GM19351 (cell line): ENCODE data around the gene TIMM22.
"Not testable (repeated sequence)": the region's sequence is repeated elsewhere in the genome, so short reads cannot be mapped to it uniquely, and the experiment has no call there.

ENCODE experiments used
- ATAC-seq: cut with Tn5 transposase; IDR thresholded peaks from one replicate; pipeline ENCODE4 v1.9.1; 2021; ENCODE audit warnings: mild to moderate bottlenecking, moderate library complexity; ENCODE audit not compliant: unreplicated experiment

TIMM22 gene

GRCh38 chr17:971861-972260 lies 25.1 kb upstream of the TIMM22 start:
- not testable (repeated sequence) for ATAC-seq

GRCh38 chr17:973053-973452 lies 23.9 kb upstream of the TIMM22 start:
- ATAC-seq, result no peak

- ATAC-seq, result not testable (repeated sequence)
These were observed 22.2 kb upstream of the TIMM22 start for GRCh38 chr17:974778-975177.

GRCh38 chr17:975371-975915 lies 21.5 kb upstream of the TIMM22 start:
- no peak for ATAC-seq

GRCh38 chr17:976312-976711 lies 20.6 kb upstream of the TIMM22 start:
- no peak for ATAC-seq

GRCh38 chr17:977166-977565 lies 19.8 kb upstream of the TIMM22 start:
- ATAC-seq, result no peak

GRCh38 chr17:978103-979093 lies 18.5 kb upstream of the TIMM22 start:
- no peak for ATAC-seq

GRCh38 chr17:979212-979538 lies 17.8 kb upstream of the TIMM22 start:
- ATAC-seq, result no peak

GRCh38 chr17:979539-980405 lies 17.2 kb upstream of the TIMM22 start, which contains the start of gene NXN:
Gene NXN, minus strand, starts transcription at chr17:979776.
- peak; percentile 66 for ATAC-seq

GRCh38 chr17:980406-981291 lies 16.3 kb upstream of the TIMM22 start:
- ATAC-seq, result no peak

GRCh38 chr17:981292-981658 lies 15.7 kb upstream of the TIMM22 start:
- ATAC-seq, result no peak

GRCh38 chr17:983921-984320 lies 13.0 kb upstream of the TIMM22 start:
- ATAC-seq, result no peak

GRCh38 chr17:986322-986929 lies 10.5 kb upstream of the TIMM22 start:
- no peak for ATAC-seq

- no peak for ATAC-seq
These were observed 9.0 kb upstream of the TIMM22 start for GRCh38 chr17:987931-988330.

GRCh38 chr17:988561-988960 lies 8.4 kb upstream of the TIMM22 start:
- no peak for ATAC-seq

GRCh38 chr17:992933-993332 lies 4.0 kb upstream of the TIMM22 start:
- no peak for ATAC-seq

- not testable (repeated sequence) for ATAC-seq
These were observed 1.6 kb upstream of the TIMM22 start for GRCh38 chr17:995324-995723.

GRCh38 chr17:998111-998510 lies 1.2 kb downstream of the TIMM22 start:
- no peak for ATAC-seq

- no peak for ATAC-seq
These were observed 3.9 kb downstream of the TIMM22 start for GRCh38 chr17:1000597-1001461.
